GM23338 (cell line): ENCODE results near the gene NPAS3. TPM values are rescaled to one million over a fixed set of nuclear protein-coding genes. Genes with fewer than 3 reads are reported as not detected.

Experiments
- ATAC-seq: fragments of 200-7000 bp; cut with Tn5 transposase; 3 replicates; pipeline ENCODE4 v1.9.1; 2020
- DNase-seq: peaks from one replicate; pipeline ENCODE4 v3.0.0-alpha.2; 2015; ENCODE audit warnings: low spot score
- H2AFZ ChIP-seq: fragments of 200-600 bp; sonication (generic); 2 replicates; pipeline ENCODE4 v1.8.0; 2016; ENCODE audit warnings: antibody characterized with exemption, mild to moderate bottlenecking, moderate library complexity
- H3F3A ChIP-seq: fragments of 200-600 bp; sonication (generic); replicated peaks from 2 replicates; pipeline ENCODE4 v1.8.0; 2017; ENCODE audit warnings: antibody characterized with exemption, mixed run types, low read depth
- H3K27ac ChIP-seq: fragments of 200-600 bp; sonication (generic); 2 replicates; pipeline ENCODE4 v1.6.1; 2016; ENCODE audit warnings: low read depth
- H3K27me3 ChIP-seq: fragments of 200-600 bp; sonication (generic); 2 replicates; pipeline ENCODE4 v1.8.0; 2016; ENCODE audit warnings: mild to moderate bottlenecking, mixed run types, moderate library complexity; ENCODE audit not compliant: insufficient read depth
- H3K36me3 ChIP-seq: fragments of 200-600 bp; sonication (generic); 2 replicates; pipeline ENCODE4 v1.8.0; 2016; ENCODE audit warnings: mild to moderate bottlenecking; ENCODE audit not compliant: insufficient read depth
- H3K4me1 ChIP-seq: fragments of 200-600 bp; sonication (generic); 2 replicates; pipeline ENCODE4 v1.8.0; 2016; ENCODE audit warnings: mild to moderate bottlenecking, moderate library complexity; ENCODE audit not compliant: insufficient read depth
- H3K4me2 ChIP-seq: fragments of 200-600 bp; sonication (generic); 2 replicates; pipeline ENCODE4 v1.7.1; 2017; ENCODE audit warnings: mixed run types
- H3K4me3 ChIP-seq: fragments of 200-600 bp; sonication (generic); 2 replicates; pipeline ENCODE4 v1.6.1; 2016; ENCODE audit warnings: mixed run types
- H3K79me2 ChIP-seq: fragments of 200-600 bp; sonication (generic); replicated peaks from 2 replicates; pipeline ENCODE4 v1.8.0; 2017; ENCODE audit warnings: mild to moderate bottlenecking; ENCODE audit not compliant: insufficient read depth
- H3K9me2 ChIP-seq: fragments of 200-600 bp; sonication (generic); 2 replicates; pipeline ENCODE4 v1.8.0; 2017; ENCODE audit not compliant: insufficient read depth
- H4K20me1 ChIP-seq: fragments of 200-600 bp; sonication (generic); replicated peaks from 2 replicates; pipeline ENCODE4 v1.8.0; 2017; ENCODE audit warnings: mild to moderate bottlenecking; ENCODE audit not compliant: insufficient read depth
- H3K27ac Mint-ChIP-seq: 2 replicates; pipeline ENCODE4 v1.8.0; 2020; ENCODE audit warnings: inconsistent platforms, mild to moderate bottlenecking, moderate library complexity, mixed read lengths
- H3K27me3 Mint-ChIP-seq: 3 replicates; pipeline ENCODE4 v1.8.0; 2022; ENCODE audit warnings: low read depth, mild to moderate bottlenecking, moderate library complexity, mixed read lengths, inconsistent platforms; ENCODE audit not compliant: insufficient read depth, poor library complexity
- H3K36me3 Mint-ChIP-seq: 3 replicates; pipeline ENCODE4 v1.8.0; 2021; ENCODE audit warnings: low read depth, mild to moderate bottlenecking, inconsistent platforms, moderate library complexity, mixed read lengths
- H3K4me1 Mint-ChIP-seq: 3 replicates; pipeline ENCODE4 v1.8.0; 2020; ENCODE audit warnings: mild to moderate bottlenecking, inconsistent platforms, mixed read lengths
- H3K4me3 Mint-ChIP-seq: 3 replicates; pipeline ENCODE4 v1.8.0; 2021; ENCODE audit warnings: moderate library complexity, mild to moderate bottlenecking, inconsistent platforms, mixed read lengths
- H3K9me3 Mint-ChIP-seq: 3 replicates; pipeline ENCODE4 v1.8.0; 2020; ENCODE audit warnings: moderate library complexity, mild to moderate bottlenecking, inconsistent platforms, mixed read lengths
- CREB1 ChIP-seq: fragments of 250-450 bp; sonication (Bioruptor Pico); IDR thresholded peaks from 2 replicates; pipeline ENCODE4 v1.5.0; 2020; ENCODE audit warnings: low read depth, mild to moderate bottlenecking, moderate library complexity
- EZH2 ChIP-seq: fragments of 200-600 bp; sonication (generic); IDR thresholded peaks from one replicate; pipeline ENCODE4 v1.8.0; 2017; ENCODE audit warnings: antibody characterized with exemption, mild to moderate bottlenecking, low read depth; ENCODE audit not compliant: unreplicated experiment
- EZH2phosphoT487 ChIP-seq: fragments of 200-600 bp; sonication (generic); IDR thresholded peaks from one replicate; pipeline ENCODE4 v1.8.1; 2018; ENCODE audit warnings: antibody characterized with exemption; ENCODE audit not compliant: unreplicated experiment
- JUNB ChIP-seq: IDR thresholded peaks from one replicate; pipeline ENCODE4 v1.6.1; 2016; ENCODE audit warnings: antibody characterized with exemption; ENCODE audit not compliant: unreplicated experiment
- NANOG ChIP-seq: IDR thresholded peaks from 2 replicates; pipeline ENCODE4 v1.6.1; 2016; ENCODE audit warnings: antibody characterized with exemption, borderline replicate concordance
- POLR2AphosphoS5 ChIP-seq: IDR thresholded peaks from 2 replicates; pipeline ENCODE4 v1.6.1; 2016; ENCODE audit warnings: antibody characterized with exemption, low read depth
- STAT1 ChIP-seq: IDR thresholded peaks from one replicate; pipeline ENCODE4 v1.6.1; 2016; ENCODE audit warnings: antibody characterized with exemption; ENCODE audit not compliant: unreplicated experiment
- ZNF114 ChIP-seq: fragments of 250-450 bp; sonication (Bioruptor Pico); IDR thresholded peaks from 2 replicates; pipeline ENCODE4 v1.5.0; 2020; ENCODE audit warnings: mild to moderate bottlenecking, moderate library complexity
- ZNF331 ChIP-seq: fragments of 250-450 bp; sonication (Bioruptor Pico); IDR thresholded peaks from 2 replicates; pipeline ENCODE4 v1.5.0; 2020; ENCODE audit warnings: low read depth, mild to moderate bottlenecking, moderate library complexity
- ZNF462 ChIP-seq: fragments of 250-450 bp; sonication (Bioruptor Pico); IDR thresholded peaks from 2 replicates; pipeline ENCODE4 v1.5.0; 2020; ENCODE audit warnings: mild to moderate bottlenecking, moderate library complexity
- polyA plus RNA-seq: library from polyadenylated mRNA; unstranded; fragments of >200 nt; fragmentation: Nextera tagmentation; extraction: Ambion mirVana; gene quantifications from 2 replicates; pipeline ENCODE4 v1.2.1, GENCODE V29; 2016
- total RNA-seq: library from RNA; depleted of rRNA; stranded (reverse); fragments of >200 nt; shearing (Covaris generic); gene quantifications from 2 replicates; pipeline ENCODE4 v1.2.3, GENCODE V29; 2014
- TF ChIP-seq, protein P1 (sequence below): IDR thresholded peaks from 2 replicates; pipeline ENCODE4 v1.6.1; 2016; ENCODE audit warnings: antibody characterized with exemption
- TF ChIP-seq, protein P2 (sequence below), 2 experiments: fragments of 200-600 bp in 1 of 2; sonication (generic) in 1 of 2; conservative IDR thresholded peaks; 2 replicates each; pipeline versions ENCODE4 v1.5.1 to v1.6.1; 2016 to 2017; ENCODE audit warnings: antibody characterized with exemption in 2 of 2, low read depth in 2 of 2, mild to moderate bottlenecking in 2 of 2, moderate library complexity in 1 of 2
- TF ChIP-seq, protein P3 (sequence below): IDR thresholded peaks from one replicate; pipeline ENCODE4 v1.6.1; 2018; ENCODE audit warnings: antibody characterized with exemption; ENCODE audit not compliant: unreplicated experiment

Gene NPAS3
- total and polyA plus RNA-seq, 2 experiments from 2014 or later: 0.17 to 0.19 TPM

GRCh38 chr14:33788161-33788560 is 849.5 kb downstream of the NPAS3 start:
- Histone ChIP-seq H2AFZ (no peak overlapping the region), H3K4me1 (peaks cover 10% of the 10 kb centered on the region), H4K20me1 (no peaks in the 10 kb centered on the region), H3K36me3 (no peaks in the 10 kb centered on the region), H3K4me3 (no peak overlapping the region), H3K9me2 (no peaks in the 10 kb centered on the region), H3K27me3 (no peaks in the 10 kb centered on the region), H3F3A (no peaks in the 10 kb centered on the region), H3K79me2 (no peaks in the 10 kb centered on the region), H3K4me2 (0 out of 2 replicates have a peak overlapping the region, but pooled peaks have one; percentile 12), H3K27ac (no peak overlapping the region)
- peaks cover 26% of the 10 kb centered on the region for H3K4me1 Mint-ChIP-seq
- H3K27me3 Mint-ChIP-seq: no peaks in the 10 kb centered on the region
- H3K27ac Mint-ChIP-seq: no peak overlapping the region
- H3K4me3 Mint-ChIP-seq: no peak overlapping the region
- TF ChIP-seq, protein P1, sequence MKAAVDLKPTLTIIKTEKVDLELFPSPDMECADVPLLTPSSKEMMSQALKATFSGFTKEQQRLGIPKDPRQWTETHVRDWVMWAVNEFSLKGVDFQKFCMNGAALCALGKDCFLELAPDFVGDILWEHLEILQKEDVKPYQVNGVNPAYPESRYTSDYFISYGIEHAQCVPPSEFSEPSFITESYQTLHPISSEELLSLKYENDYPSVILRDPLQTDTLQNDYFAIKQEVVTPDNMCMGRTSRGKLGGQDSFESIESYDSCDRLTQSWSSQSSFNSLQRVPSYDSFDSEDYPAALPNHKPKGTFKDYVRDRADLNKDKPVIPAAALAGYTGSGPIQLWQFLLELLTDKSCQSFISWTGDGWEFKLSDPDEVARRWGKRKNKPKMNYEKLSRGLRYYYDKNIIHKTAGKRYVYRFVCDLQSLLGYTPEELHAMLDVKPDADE: no peak
- TF ChIP-seq JUNB: no peak
- no peak for TF ChIP-seq CREB1 (CRISPR knock-in tag)
- no peak for TF ChIP-seq POLR2AphosphoS5
- TF ChIP-seq, protein P2, sequence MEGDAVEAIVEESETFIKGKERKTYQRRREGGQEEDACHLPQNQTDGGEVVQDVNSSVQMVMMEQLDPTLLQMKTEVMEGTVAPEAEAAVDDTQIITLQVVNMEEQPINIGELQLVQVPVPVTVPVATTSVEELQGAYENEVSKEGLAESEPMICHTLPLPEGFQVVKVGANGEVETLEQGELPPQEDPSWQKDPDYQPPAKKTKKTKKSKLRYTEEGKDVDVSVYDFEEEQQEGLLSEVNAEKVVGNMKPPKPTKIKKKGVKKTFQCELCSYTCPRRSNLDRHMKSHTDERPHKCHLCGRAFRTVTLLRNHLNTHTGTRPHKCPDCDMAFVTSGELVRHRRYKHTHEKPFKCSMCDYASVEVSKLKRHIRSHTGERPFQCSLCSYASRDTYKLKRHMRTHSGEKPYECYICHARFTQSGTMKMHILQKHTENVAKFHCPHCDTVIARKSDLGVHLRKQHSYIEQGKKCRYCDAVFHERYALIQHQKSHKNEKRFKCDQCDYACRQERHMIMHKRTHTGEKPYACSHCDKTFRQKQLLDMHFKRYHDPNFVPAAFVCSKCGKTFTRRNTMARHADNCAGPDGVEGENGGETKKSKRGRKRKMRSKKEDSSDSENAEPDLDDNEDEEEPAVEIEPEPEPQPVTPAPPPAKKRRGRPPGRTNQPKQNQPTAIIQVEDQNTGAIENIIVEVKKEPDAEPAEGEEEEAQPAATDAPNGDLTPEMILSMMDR (conservative IDR thresholded peaks at IDR 0.05; ENCODE audit: low read depth in 2 of 2): no peak
- no peak for TF ChIP-seq ZNF462 (CRISPR knock-in tag)
- no peak for TF ChIP-seq NANOG
- no peak for TF ChIP-seq ZNF114
- no peak for TF ChIP-seq STAT1
- TF ChIP-seq ZNF331 (CRISPR knock-in tag): no peak
- no peak for TF ChIP-seq EZH2phosphoT487
- TF ChIP-seq, protein P3, sequence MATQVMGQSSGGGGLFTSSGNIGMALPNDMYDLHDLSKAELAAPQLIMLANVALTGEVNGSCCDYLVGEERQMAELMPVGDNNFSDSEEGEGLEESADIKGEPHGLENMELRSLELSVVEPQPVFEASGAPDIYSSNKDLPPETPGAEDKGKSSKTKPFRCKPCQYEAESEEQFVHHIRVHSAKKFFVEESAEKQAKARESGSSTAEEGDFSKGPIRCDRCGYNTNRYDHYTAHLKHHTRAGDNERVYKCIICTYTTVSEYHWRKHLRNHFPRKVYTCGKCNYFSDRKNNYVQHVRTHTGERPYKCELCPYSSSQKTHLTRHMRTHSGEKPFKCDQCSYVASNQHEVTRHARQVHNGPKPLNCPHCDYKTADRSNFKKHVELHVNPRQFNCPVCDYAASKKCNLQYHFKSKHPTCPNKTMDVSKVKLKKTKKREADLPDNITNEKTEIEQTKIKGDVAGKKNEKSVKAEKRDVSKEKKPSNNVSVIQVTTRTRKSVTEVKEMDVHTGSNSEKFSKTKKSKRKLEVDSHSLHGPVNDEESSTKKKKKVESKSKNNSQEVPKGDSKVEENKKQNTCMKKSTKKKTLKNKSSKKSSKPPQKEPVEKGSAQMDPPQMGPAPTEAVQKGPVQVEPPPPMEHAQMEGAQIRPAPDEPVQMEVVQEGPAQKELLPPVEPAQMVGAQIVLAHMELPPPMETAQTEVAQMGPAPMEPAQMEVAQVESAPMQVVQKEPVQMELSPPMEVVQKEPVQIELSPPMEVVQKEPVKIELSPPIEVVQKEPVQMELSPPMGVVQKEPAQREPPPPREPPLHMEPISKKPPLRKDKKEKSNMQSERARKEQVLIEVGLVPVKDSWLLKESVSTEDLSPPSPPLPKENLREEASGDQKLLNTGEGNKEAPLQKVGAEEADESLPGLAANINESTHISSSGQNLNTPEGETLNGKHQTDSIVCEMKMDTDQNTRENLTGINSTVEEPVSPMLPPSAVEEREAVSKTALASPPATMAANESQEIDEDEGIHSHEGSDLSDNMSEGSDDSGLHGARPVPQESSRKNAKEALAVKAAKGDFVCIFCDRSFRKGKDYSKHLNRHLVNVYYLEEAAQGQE: no peak
- TF ChIP-seq EZH2: no peak
- no peaks in the 10 kb centered on the region for H3K36me3 Mint-ChIP-seq
- ATAC-seq (peak; percentile 72), DNase-seq (peak; percentile 62)
- no peaks in the 10 kb centered on the region for H3K9me3 Mint-ChIP-seq
